NB4 (cell line): ENCODE data around the gene ZNF548.

Source experiments
- CTCF ChIP-seq: IDR thresholded peaks from one replicate; pipeline ENCODE4 v1.5.1; 2012; ENCODE audit warnings: low read depth, low read length
- MAX ChIP-seq: IDR thresholded peaks from 2 replicates; pipeline ENCODE4 v1.6.1; 2011; ENCODE audit warnings: low read depth, low read length

GRCh38 chr19:57438925-57439324, 49.3 kb downstream of the ZNF548 start:
- TF ChIP-seq CTCF = no peak
- TF ChIP-seq MAX = no peak
